HG03342 (cell line): Measurements from ENCODE around the gene INPP4B.

Experiments used
- ATAC-seq: cut with Tn5 transposase; IDR thresholded peaks from one replicate; pipeline ENCODE4 v1.9.1; 2021; ENCODE audit warnings: mild to moderate bottlenecking, moderate library complexity; ENCODE audit not compliant: unreplicated experiment

INPP4B gene

GRCh38 chr4:142267101-142267500 is 579.0 kb downstream of the INPP4B start:
- ATAC-seq, result no peak

- ATAC-seq, result no peak
Measured at GRCh38 chr4:142265946-142266345, 580.2 kb downstream of the INPP4B start.

GRCh38 chr4:142265536-142265935 is 580.6 kb downstream of the INPP4B start:
- no peak for ATAC-seq

- ATAC-seq, result no peak
Measured at GRCh38 chr4:142264961-142265360, 581.1 kb downstream of the INPP4B start.

GRCh38 chr4:142262956-142263355 is 583.1 kb downstream of the INPP4B start:
- ATAC-seq, result no peak

- no peak for ATAC-seq
Measured at GRCh38 chr4:142248946-142249345, 597.2 kb downstream of the INPP4B start.

- ATAC-seq, result no peak
Measured at GRCh38 chr4:142243255-142243654, 602.8 kb downstream of the INPP4B start.

GRCh38 chr4:142242156-142242555 is 603.9 kb downstream of the INPP4B start:
- ATAC-seq, result no peak

GRCh38 chr4:142238589-142238988 is 607.5 kb downstream of the INPP4B start:
- ATAC-seq, result no peak

- ATAC-seq, result no peak
Measured at GRCh38 chr4:142236268-142236667, 609.8 kb downstream of the INPP4B start.

GRCh38 chr4:142231787-142232186 is 614.3 kb downstream of the INPP4B start:
- ATAC-seq, result no peak

- no peak for ATAC-seq
Measured at GRCh38 chr4:142230991-142231390, 615.1 kb downstream of the INPP4B start.

- ATAC-seq, result no peak
Measured at GRCh38 chr4:142226014-142226413, 620.1 kb downstream of the INPP4B start.

GRCh38 chr4:142222127-142222526 is 624.0 kb downstream of the INPP4B start:
- no peak for ATAC-seq

- no peak for ATAC-seq
Measured at GRCh38 chr4:142218726-142219125, 627.4 kb downstream of the INPP4B start.

GRCh38 chr4:142211444-142211843 is 634.7 kb downstream of the INPP4B start:
- ATAC-seq, result no peak

- ATAC-seq, result no peak
Measured at GRCh38 chr4:142203505-142203904, 642.6 kb downstream of the INPP4B start.

- peak; percentile 95 for ATAC-seq
Measured at GRCh38 chr4:142202404-142203332, 643.4 kb downstream of the INPP4B start.

GRCh38 chr4:142201041-142201440 is 645.1 kb downstream of the INPP4B start:
- no peak for ATAC-seq

GRCh38 chr4:142194905-142195304 is 651.2 kb downstream of the INPP4B start:
- no peak for ATAC-seq

GRCh38 chr4:142191901-142192300 is 654.2 kb downstream of the INPP4B start:
- no peak for ATAC-seq

GRCh38 chr4:142181021-142181420 is 665.1 kb downstream of the INPP4B start:
- ATAC-seq, result no peak

- no peak for ATAC-seq
Measured at GRCh38 chr4:142169216-142169615, 676.9 kb downstream of the INPP4B start.
